ENCODE data around the gene C1R. TPM values are rescaled to one million over a fixed set of nuclear protein-coding genes. Genes with fewer than 3 reads are reported as not detected.

The C1R gene
- total and polyA plus RNA-seq, 7 donors = 32.4 to 70.9 (median 63.2) TPM

DNA sequence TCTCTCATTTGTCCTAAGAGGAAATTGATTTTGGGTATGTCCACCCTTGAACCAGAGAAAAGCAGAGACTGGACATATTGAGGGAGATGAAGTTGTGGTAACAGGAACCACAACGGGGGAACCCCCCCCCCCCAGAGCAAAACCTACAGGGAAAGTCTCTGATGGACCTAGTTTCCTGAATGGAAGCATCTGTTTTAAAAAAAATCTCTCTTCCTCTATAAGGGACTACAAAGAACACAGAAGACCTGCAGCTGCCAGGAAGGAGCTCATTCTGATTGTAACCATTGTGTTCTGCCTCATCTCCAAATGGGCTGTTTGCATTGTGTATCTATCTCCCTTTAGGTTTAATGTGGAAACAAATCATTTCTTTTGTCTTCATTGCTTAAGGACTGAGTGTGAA, 18.3 kb downstream of the C1R start:
- Histone ChIP-seq H3K4me3 (no peak overlapping the region), H3K27me3 (ENCODE audit: insufficient read depth in 3 of 3, low read length in 2 of 3) (no peaks in the 10 kb centered on the region), H3K4me1 (peaks cover 15% of the 10 kb centered on the region), H3K36me3 (ENCODE audit: insufficient read depth in 1 of 2, low read depth in 1 of 2) (peaks cover 0 to 18% of the 10 kb centered on the region in 2 donors), H3K9me3 (no peaks in the 10 kb centered on the region), H3K27ac (no peak overlapping the region)
- 42 to 52% (median 43%) methylated on average over 1 of the region's 1 CpG for WGBS, 3 donors
- ATAC-seq (no peak), DNase-seq (no peak)
- TF ChIP-seq, protein P1, sequence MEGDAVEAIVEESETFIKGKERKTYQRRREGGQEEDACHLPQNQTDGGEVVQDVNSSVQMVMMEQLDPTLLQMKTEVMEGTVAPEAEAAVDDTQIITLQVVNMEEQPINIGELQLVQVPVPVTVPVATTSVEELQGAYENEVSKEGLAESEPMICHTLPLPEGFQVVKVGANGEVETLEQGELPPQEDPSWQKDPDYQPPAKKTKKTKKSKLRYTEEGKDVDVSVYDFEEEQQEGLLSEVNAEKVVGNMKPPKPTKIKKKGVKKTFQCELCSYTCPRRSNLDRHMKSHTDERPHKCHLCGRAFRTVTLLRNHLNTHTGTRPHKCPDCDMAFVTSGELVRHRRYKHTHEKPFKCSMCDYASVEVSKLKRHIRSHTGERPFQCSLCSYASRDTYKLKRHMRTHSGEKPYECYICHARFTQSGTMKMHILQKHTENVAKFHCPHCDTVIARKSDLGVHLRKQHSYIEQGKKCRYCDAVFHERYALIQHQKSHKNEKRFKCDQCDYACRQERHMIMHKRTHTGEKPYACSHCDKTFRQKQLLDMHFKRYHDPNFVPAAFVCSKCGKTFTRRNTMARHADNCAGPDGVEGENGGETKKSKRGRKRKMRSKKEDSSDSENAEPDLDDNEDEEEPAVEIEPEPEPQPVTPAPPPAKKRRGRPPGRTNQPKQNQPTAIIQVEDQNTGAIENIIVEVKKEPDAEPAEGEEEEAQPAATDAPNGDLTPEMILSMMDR (IDR thresholded peaks at IDR 0.05) = no peak
- intact Hi-C loops (cut with DNase I) = no loop called here

DNA sequence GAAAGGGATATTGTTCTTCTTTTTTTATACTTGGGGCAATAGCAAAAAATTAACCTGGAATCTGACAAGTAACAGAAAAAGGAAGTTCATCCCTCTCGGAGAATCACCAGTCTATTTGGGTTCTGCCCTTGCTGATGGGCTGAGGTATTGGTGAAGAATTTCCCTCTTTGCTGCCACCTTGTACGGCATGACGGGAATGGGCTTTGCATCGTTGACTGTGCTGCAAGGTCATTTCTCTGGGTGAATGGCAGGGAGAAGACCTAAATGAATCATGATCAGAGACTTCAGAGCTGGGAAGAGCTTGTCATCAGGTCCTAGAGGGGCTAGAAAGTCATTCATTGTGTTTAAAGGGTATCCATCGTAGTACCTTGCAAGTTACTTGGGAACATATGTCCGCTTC, 19.7 kb downstream of the C1R start:
- DNase-seq (no peak), ATAC-seq (no peak)
- intact Hi-C loops (cut with DNase I) = no loop called here
- peaks cover 0 to 20% of the 10 kb centered on the region in 2 donors for H3K36me3 ChIP-seq (ENCODE audit: insufficient read depth in 1 of 2, low read depth in 1 of 2)
- H3K27ac ChIP-seq = no peak overlapping the region
- 88 to 90% (median 88%) methylated on average over 6 of the region's 6 CpGs for WGBS, 3 donors
- H3K4me3 ChIP-seq = no peak overlapping the region
- TF ChIP-seq, protein P1 (IDR thresholded peaks at IDR 0.05) = no peak
- H3K27me3 ChIP-seq (ENCODE audit: insufficient read depth in 3 of 3, low read length in 2 of 3) = no peaks in the 10 kb centered on the region
- H3K9me3 ChIP-seq = no peaks in the 10 kb centered on the region
- H3K4me1 ChIP-seq = peaks cover 26% of the 10 kb centered on the region

DNA sequence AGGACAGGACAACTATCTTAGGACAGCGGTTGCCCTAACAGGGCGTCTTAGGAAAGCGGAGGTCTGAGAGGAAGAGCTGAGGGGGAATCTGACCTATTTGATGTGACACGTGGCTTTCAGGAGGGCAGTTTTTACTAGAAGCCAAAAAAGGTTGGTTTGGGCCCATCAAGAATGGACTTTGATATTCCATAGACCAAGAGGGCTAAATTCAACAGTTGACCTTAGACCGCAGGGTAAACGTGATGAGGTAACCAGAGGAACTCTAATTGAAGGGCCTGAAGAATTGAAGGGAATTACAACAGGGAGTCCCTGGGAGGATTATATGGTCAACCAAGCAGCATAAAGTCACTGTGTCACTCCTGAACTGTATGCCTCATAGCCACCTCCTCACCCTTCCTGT, 20.2 kb downstream of the C1R start:
- ATAC-seq (no peak), DNase-seq (no peak)
- no peak overlapping the region for H3K27ac ChIP-seq
- H3K9me3 ChIP-seq = no peaks in the 10 kb centered on the region
- H3K36me3 ChIP-seq (ENCODE audit: insufficient read depth in 1 of 2, low read depth in 1 of 2) = peaks cover 0 to 25% of the 10 kb centered on the region in 2 donors
- intact Hi-C loops (cut with DNase I) = no loop called here
- no peaks in the 10 kb centered on the region for H3K27me3 ChIP-seq (ENCODE audit: insufficient read depth in 3 of 3, low read length in 2 of 3)
- TF ChIP-seq, protein P1 (IDR thresholded peaks at IDR 0.05) = no peak
- peaks cover 31% of the 10 kb centered on the region for H3K4me1 ChIP-seq
- no peak overlapping the region for H3K4me3 ChIP-seq
- 86 to 95% (median 92%) methylated on average over 6 of the region's 6 CpGs for WGBS, 3 donors

DNA sequence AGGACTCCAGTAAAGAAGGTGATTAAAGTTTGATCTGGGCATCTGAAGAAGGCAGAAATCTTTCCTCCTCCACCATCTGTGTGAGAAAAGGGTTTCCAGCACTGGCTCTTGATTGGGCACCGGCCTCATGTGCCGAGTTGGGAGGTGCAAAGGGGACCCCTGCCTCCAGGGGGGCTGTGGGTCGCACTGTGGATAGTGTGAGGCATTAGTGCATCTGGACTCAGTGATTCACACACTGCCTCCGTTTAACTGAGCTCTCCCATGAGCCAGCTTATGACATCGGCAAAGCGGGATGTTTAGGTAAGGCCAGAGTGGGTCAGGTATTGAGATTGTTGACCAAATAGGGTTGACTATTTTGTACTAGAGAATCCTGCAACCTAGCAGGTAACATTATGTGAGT, 22.9 kb downstream of the C1R start:
- TF ChIP-seq, protein P1 (IDR thresholded peaks at IDR 0.05) = no peak
- H3K4me1 ChIP-seq = peaks cover 31% of the 10 kb centered on the region
- H3K4me3 ChIP-seq = no peak overlapping the region
- H3K9me3 ChIP-seq = no peaks in the 10 kb centered on the region
- DNase-seq (peak in 1 of 2 donors; percentile 45), ATAC-seq (no peak)
- H3K36me3 ChIP-seq (ENCODE audit: insufficient read depth in 1 of 2, low read depth in 1 of 2) = peaks cover 0 to 52% of the 10 kb centered on the region in 2 donors
- H3K27me3 ChIP-seq (ENCODE audit: insufficient read depth in 3 of 3, low read length in 2 of 3) = no peaks in the 10 kb centered on the region
- H3K27ac ChIP-seq = peak overlapping the region; percentile 84
- intact Hi-C loops (cut with DNase I) = no loop called here
- 77 to 85% (median 82%) methylated on average over 6 of the region's 6 CpGs for WGBS, 3 donors

DNA sequence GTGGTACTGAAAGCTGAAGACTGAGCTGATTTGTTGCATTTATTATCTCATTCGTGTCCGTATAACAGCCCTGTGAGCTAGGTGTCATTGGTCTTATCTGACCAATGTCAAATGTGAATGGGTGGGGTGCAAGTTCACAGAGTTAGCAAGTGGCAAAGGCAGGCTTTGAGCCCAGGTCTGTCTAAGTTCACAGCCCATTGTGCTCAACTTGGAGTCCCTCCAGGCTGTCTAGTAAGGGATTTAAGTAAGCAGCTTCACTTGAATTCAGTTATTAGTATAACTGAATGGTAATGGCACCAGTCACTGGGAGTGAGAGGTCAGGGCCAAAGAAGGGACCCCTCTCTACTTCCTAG, 23.3 kb downstream of the C1R start:
- Histone ChIP-seq H3K27me3 (ENCODE audit: insufficient read depth in 3 of 3, low read length in 2 of 3) (no peaks in the 10 kb centered on the region), H3K4me1 (peaks cover 31% of the 10 kb centered on the region), H3K9me3 (no peaks in the 10 kb centered on the region), H3K27ac (peak overlapping the region; percentile 84), H3K4me3 (no peak overlapping the region), H3K36me3 (ENCODE audit: insufficient read depth in 1 of 2, low read depth in 1 of 2) (peaks cover 0 to 56% of the 10 kb centered on the region in 2 donors)
- peak in 3 of 4 donors; percentile 21 to 36 (median 23) for ATAC-seq
- WGBS, 3 donors = 26 to 44% (median 34%) methylated on average over 2 of the region's 2 CpGs
- no peak for DNase-seq
- intact Hi-C loops (cut with DNase I) = no loop called here
- TF ChIP-seq, protein P1 (IDR thresholded peaks at IDR 0.05) = no peak

Data from psoas muscle (tissue), 8 donors.